Breast epithelium (tissue), 4 donors: Measurements from ENCODE around the gene AHCTF1. TPM values are rescaled to one million over a fixed set of nuclear protein-coding genes. Genes with fewer than 3 reads are reported as not detected.

Experiments
- DNase-seq, 2 donors: peaks; one replicate each; pipeline ENCODE4 v3.0.0-alpha.2; 2019; ENCODE audit warnings: low spot score in 2 of 2
- H3K27ac ChIP-seq, 2 donors: fragments of 200-600 bp; sonication (generic) in 1 of 2; one replicate each; pipeline ENCODE4 v1.5.1; 2016 to 2019; ENCODE audit warnings: mild to moderate bottlenecking in 1 of 2
- H3K27me3 ChIP-seq, 2 donors: fragments of 200-600 bp; sonication (generic) in 1 of 2; one replicate each; pipeline versions ENCODE4 v1.5.1 to v1.6.0; 2017 to 2019; ENCODE audit warnings: control low read depth in 1 of 2, mild to moderate bottlenecking in 1 of 2
- H3K36me3 ChIP-seq: fragments of 200-600 bp; one replicate; pipeline ENCODE4 v1.5.1; 2019
- H3K4me1 ChIP-seq, 2 donors: fragments of 200-600 bp; sonication (generic); one replicate each; pipeline ENCODE4 v1.5.1; 2016 to 2019; ENCODE audit warnings: control low read depth in 1 of 2
- H3K4me3 ChIP-seq, 3 donors: fragments of 200-600 bp; sonication (generic); 1 replicate in 2 of 3; 2 replicates in 1 of 3; pipeline ENCODE4 v1.5.1; 2016 to 2019; ENCODE audit warnings: mild to moderate bottlenecking in 3 of 3, moderate library complexity in 2 of 3
- H3K9me3 ChIP-seq, 2 donors: fragments of 200-600 bp; sonication (generic) in 1 of 2; one replicate each; pipeline ENCODE4 v1.5.1; 2016 to 2019; ENCODE audit warnings: control low read depth in 1 of 2
- CTCF ChIP-seq, 3 donors: fragments of 450-650 bp; IDR thresholded peaks; one replicate each; pipeline ENCODE4 v1.5.1; 2016 to 2017; ENCODE audit warnings: antibody characterized with exemption in 3 of 3, mild to moderate bottlenecking in 3 of 3, moderate library complexity in 3 of 3
- POLR2A ChIP-seq: fragments of 450-650 bp; IDR thresholded peaks from one replicate; pipeline ENCODE4 v1.6.1; 2016; ENCODE audit warnings: antibody characterized with exemption, mild to moderate bottlenecking, moderate library complexity
- POLR2AphosphoS5 ChIP-seq, 3 donors: sonication (generic); formaldehyde crosslinking; IDR thresholded peaks; one replicate each; pipeline ENCODE4 v1.6.1; 2017; ENCODE audit warnings: antibody characterized with exemption in 3 of 3
- intact Hi-C: fragments of 100-400 bp; cut with DNase I; formaldehyde crosslinking; loops from one replicate; pipeline ENCODE4 v1.15.1; 2023; ENCODE audit warnings: low total_unique reads
- total RNA-seq, 3 donors: library from RNA; depleted of rRNA; stranded (reverse); fragments of >200 nt; gene quantifications; one replicate each; pipeline ENCODE4 v1.1.0, GENCODE V29; 2016

AHCTF1 gene
- total RNA-seq, result 10 to 100 TPM; 44.9 to 82.2 (median 55.9) TPM

GRCh38 chr1:246931549-246932365 is at the start of gene AHCTF1:
Gene AHCTF1 (minus strand): TSS chr1:246931948. CDS start chr1:246918370, 13,578 bp downstream.
- Histone ChIP-seq H3K9me3 (no peaks in the 10 kb centered on the region), H3K4me3 (peak within 1 kb of the TSS; percentile 91 to 97 (median 94)), H3K27ac (peak within 1 kb of the TSS; percentile 91 to 99), H3K4me1 (no peaks in the 10 kb centered on the region), H3K27me3 (no peaks in the 10 kb centered on the region), H3K36me3 (no peaks in the 10 kb centered on the region)
- no peak for TF ChIP-seq CTCF (IDR thresholded peaks at IDR 0.05)
- peak; percentile 96 to 97 (median 96) for TF ChIP-seq POLR2AphosphoS5 (IDR thresholded peaks at IDR 0.05)
- TF ChIP-seq POLR2A, result peak; percentile 84
- intact Hi-C loops, result no loop called here
- DNase-seq, result peak; percentile 95

- Histone ChIP-seq H3K27me3 (no peaks in the 10 kb centered on the region), H3K27ac (no peak overlapping the region), H3K4me1 (no peaks in the 10 kb centered on the region), H3K9me3 (peaks cover 25 to 60% of the 10 kb centered on the region in 2 donors), H3K4me3 (no peak overlapping the region), H3K36me3 (no peaks in the 10 kb centered on the region)
- TF ChIP-seq CTCF (IDR thresholded peaks at IDR 0.05) (no peak), POLR2AphosphoS5 (IDR thresholded peaks at IDR 0.05) (no peak), POLR2A (no peak)
- no peak for DNase-seq
- intact Hi-C loops, result no loop called here
These were observed 47.0 kb upstream of the AHCTF1 start for GRCh38 chr1:246978785-246979184.

GRCh38 chr1:246978281-246978680 is 46.5 kb upstream of the AHCTF1 start:
- H3K27ac ChIP-seq, result no peak overlapping the region
- TF ChIP-seq POLR2AphosphoS5 (IDR thresholded peaks at IDR 0.05), result no peak
- TF ChIP-seq POLR2A, result no peak
- TF ChIP-seq CTCF (IDR thresholded peaks at IDR 0.05), result no peak
- H3K4me1 ChIP-seq, result no peaks in the 10 kb centered on the region
- DNase-seq, result no peak
- intact Hi-C loops, result no loop called here
- peaks cover 20 to 57% of the 10 kb centered on the region in 2 donors for H3K9me3 ChIP-seq
- H3K27me3 ChIP-seq, result no peaks in the 10 kb centered on the region
- H3K4me3 ChIP-seq, result no peak overlapping the region
- H3K36me3 ChIP-seq, result no peaks in the 10 kb centered on the region

DNA sequence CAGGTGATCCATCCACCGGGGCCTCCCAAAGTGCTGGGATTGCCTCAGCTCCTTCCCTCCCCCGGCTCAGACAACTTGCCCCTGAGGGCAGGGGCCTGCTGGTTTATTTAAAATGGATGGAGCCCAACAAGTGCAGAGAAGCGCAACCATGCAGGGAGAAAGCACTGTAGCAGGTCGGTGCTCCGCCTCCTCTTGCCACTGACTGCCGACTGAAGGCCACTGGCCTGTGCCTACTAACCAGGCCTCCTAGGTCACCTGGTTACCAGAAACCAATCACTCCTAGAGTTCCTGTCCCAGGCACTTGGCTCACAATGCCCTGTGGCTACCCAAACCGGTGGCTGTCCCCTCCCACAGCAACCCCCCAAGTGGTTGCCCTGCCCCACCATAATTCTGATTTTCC is 40.2 kb upstream of the AHCTF1 start:
- Histone ChIP-seq H3K27me3 (no peaks in the 10 kb centered on the region), H3K9me3 (peaks cover 10 to 55% of the 10 kb centered on the region in 2 donors), H3K4me1 (no peaks in the 10 kb centered on the region), H3K27ac (no peak overlapping the region), H3K4me3 (no peak overlapping the region), H3K36me3 (no peaks in the 10 kb centered on the region)
- DNase-seq, result no peak
- no peak for TF ChIP-seq POLR2A
- no peak for TF ChIP-seq POLR2AphosphoS5 (IDR thresholded peaks at IDR 0.05)
- TF ChIP-seq CTCF (IDR thresholded peaks at IDR 0.05), result no peak
- intact Hi-C loops, result no loop called here

GRCh38 chr1:246971090-246971721 is 39.5 kb upstream of the AHCTF1 start:
- intact Hi-C loops, result no loop called here
- Histone ChIP-seq H3K4me1 (no peaks in the 10 kb centered on the region), H3K9me3 (peaks cover 15 to 59% of the 10 kb centered on the region in 2 donors), H3K4me3 (peak overlapping the region in 1 of 3 donors; percentile 12), H3K36me3 (no peaks in the 10 kb centered on the region), H3K27ac (no peak overlapping the region), H3K27me3 (no peaks in the 10 kb centered on the region)
- no peak for TF ChIP-seq POLR2AphosphoS5 (IDR thresholded peaks at IDR 0.05)
- peak in 2 of 3 donors; percentile 12 to 50 for TF ChIP-seq CTCF (IDR thresholded peaks at IDR 0.05)
- DNase-seq, result no peak
